Cortex of kidney (tissue), 1 donor: ENCODE measurements around the gene CHML.

Experiments used
- DNase-seq: peaks from one replicate; lab custom pipeline; 2025; lab: John Stamatoyannopoulos, UW

CHML gene

GRCh38 chr1:241615043-241615974, 24.9 kb downstream of the CHML start:
- no peak for DNase-seq

GRCh38 chr1:241614572-241614971, 25.6 kb downstream of the CHML start:
- no peak for DNase-seq

- no peak for DNase-seq
Measured at GRCh38 chr1:241614144-241614543, 26.0 kb downstream of the CHML start.

- DNase-seq, result no peak
Measured at GRCh38 chr1:241612533-241613477, 27.4 kb downstream of the CHML start.

- DNase-seq, result no peak
Measured at GRCh38 chr1:241611736-241612135, 28.4 kb downstream of the CHML start.

GRCh38 chr1:241611063-241611462, 29.1 kb downstream of the CHML start:
- DNase-seq, result no peak

- DNase-seq, result no peak
Measured at GRCh38 chr1:241610056-241610815, 29.9 kb downstream of the CHML start.

GRCh38 chr1:241608379-241609033, 31.7 kb downstream of the CHML start:
- no peak for DNase-seq

- no peak for DNase-seq
Measured at GRCh38 chr1:241607497-241607896, 32.7 kb downstream of the CHML start.

- no peak for DNase-seq
Measured at GRCh38 chr1:241606544-241606943, 33.6 kb downstream of the CHML start.

GRCh38 chr1:241605146-241605805, 34.9 kb downstream of the CHML start:
- no peak for DNase-seq

GRCh38 chr1:241603731-241604245, 36.4 kb downstream of the CHML start:
- no peak for DNase-seq

GRCh38 chr1:241600496-241600901, 39.7 kb downstream of the CHML start:
- DNase-seq, result no peak

GRCh38 chr1:241598249-241598648, 41.9 kb downstream of the CHML start:
- no peak for DNase-seq

GRCh38 chr1:241596633-241597032, 43.5 kb downstream of the CHML start:
- DNase-seq, result no peak

GRCh38 chr1:241593186-241593585, 47.0 kb downstream of the CHML start:
- no peak for DNase-seq

GRCh38 chr1:241592273-241592958, 47.8 kb downstream of the CHML start:
- no peak for DNase-seq

GRCh38 chr1:241591736-241592135, 48.4 kb downstream of the CHML start:
- no peak for DNase-seq

GRCh38 chr1:241591317-241591716, 48.9 kb downstream of the CHML start:
- no peak for DNase-seq

GRCh38 chr1:241590719-241591118, 49.5 kb downstream of the CHML start:
- DNase-seq, result no peak
